Neural progenitor cell (in vitro differentiated cells): ENCODE measurements around the gene CEMIP2. TPM values are rescaled to one million over a fixed set of nuclear protein-coding genes. Genes with fewer than 3 reads are reported as not detected.
A peak's percentile ranks its signal among the peaks of the same experiment; 100 is the strongest.

Experiments used
- DNase-seq: peaks from one replicate; pipeline ENCODE4 v3.0.0-alpha.2; 2016; ENCODE audit warnings: low spot score
- H2AFZ ChIP-seq: fragments of 200-600 bp; sonication (generic); replicated peaks from 2 replicates; pipeline ENCODE4 v1.6.1; 2016; ENCODE audit warnings: antibody characterized with exemption
- H3F3A ChIP-seq: fragments of 200-600 bp; sonication (generic); 2 replicates; pipeline ENCODE4 v1.6.1; 2016; ENCODE audit warnings: antibody characterized with exemption, low read depth
- H3K27ac ChIP-seq: fragments of 200-600 bp; sonication (generic); 2 replicates; pipeline ENCODE4 v1.5.1; 2016; ENCODE audit warnings: mild to moderate bottlenecking
- H3K27me3 ChIP-seq: fragments of 200-600 bp; sonication (generic); 2 replicates; pipeline ENCODE4 v1.6.1; 2016; ENCODE audit warnings: mild to moderate bottlenecking, moderate library complexity
- H3K36me3 ChIP-seq: fragments of 200-600 bp; sonication (generic); 2 replicates; pipeline ENCODE4 v1.5.1; 2016
- H3K4me1 ChIP-seq: fragments of 200-600 bp; sonication (generic); 2 replicates; pipeline ENCODE4 v1.6.1; 2016; ENCODE audit warnings: mixed run types
- H3K4me2 ChIP-seq: fragments of 200-600 bp; sonication (generic); 2 replicates; pipeline ENCODE4 v1.6.1; 2016
- H3K4me3 ChIP-seq: fragments of 200-600 bp; sonication (generic); 2 replicates; pipeline ENCODE4 v1.5.1; 2016
- H3K79me2 ChIP-seq: fragments of 200-600 bp; sonication (generic); 2 replicates; pipeline ENCODE4 v1.6.1; 2016; ENCODE audit warnings: low read depth
- H3K9ac ChIP-seq: fragments of 200-600 bp; sonication (generic); 2 replicates; pipeline ENCODE4 v1.6.1; 2016
- H3K9me3 ChIP-seq: fragments of 200-600 bp; sonication (generic); 2 replicates; pipeline ENCODE4 v1.5.1; 2016; ENCODE audit warnings: low read depth
- H4K20me1 ChIP-seq: fragments of 200-600 bp; sonication (generic); 2 replicates; pipeline ENCODE4 v1.6.1; 2016; ENCODE audit warnings: low read depth
- H3K27ac Mint-ChIP-seq: 3 replicates; pipeline ENCODE4 v1.8.0; 2021; ENCODE audit warnings: mixed read lengths
- H3K27me3 Mint-ChIP-seq: 2 replicates; pipeline ENCODE4 v1.8.0; 2022; ENCODE audit warnings: low read depth, mild to moderate bottlenecking, inconsistent platforms, moderate library complexity, mixed read lengths; ENCODE audit not compliant: insufficient read depth
- H3K36me3 Mint-ChIP-seq: 3 replicates; pipeline ENCODE4 v1.8.0; 2021; ENCODE audit warnings: mixed read lengths
- H3K4me1 Mint-ChIP-seq: 3 replicates; pipeline ENCODE4 v1.8.0; 2021; ENCODE audit warnings: mixed read lengths
- H3K4me3 Mint-ChIP-seq: 3 replicates; pipeline ENCODE4 v1.8.0; 2021; ENCODE audit warnings: mild to moderate bottlenecking, moderate library complexity, mixed read lengths
- H3K9me3 Mint-ChIP-seq: 3 replicates; pipeline ENCODE4 v1.8.0; 2020; ENCODE audit warnings: mixed read lengths
- CTCF ChIP-seq: fragments of 200-600 bp; sonication (generic); IDR thresholded peaks from 2 replicates; pipeline ENCODE4 v1.5.1; 2017; ENCODE audit warnings: antibody characterized with exemption, mild to moderate bottlenecking
- EZH2 ChIP-seq: fragments of 200-600 bp; sonication (generic); IDR thresholded peaks from 2 replicates; pipeline ENCODE4 v1.6.1; 2017; ENCODE audit warnings: antibody characterized with exemption, mild to moderate bottlenecking, moderate library complexity
- EZH2phosphoT487 ChIP-seq: fragments of 200-600 bp; sonication (generic); IDR thresholded peaks from 2 replicates; pipeline ENCODE4 v1.6.1; 2017; ENCODE audit warnings: antibody characterized with exemption
- total RNA-seq: library from RNA; depleted of rRNA; stranded (reverse); fragments of >200 nt; gene quantifications from 2 replicates; pipeline ENCODE4 v1.2.3, GENCODE V29; 2015; ENCODE audit warnings: low replicate concordance

Gene CEMIP2
- total RNA-seq, 1 donor from 2014 or later = 218 TPM

- peak overlapping the region; percentile 96 for H3K4me2 ChIP-seq
- TF ChIP-seq EZH2phosphoT487 = no peak
- TF ChIP-seq EZH2 = no peak
- TF ChIP-seq CTCF = no peak
- H3K79me2 ChIP-seq = peaks cover 99% of the 10 kb centered on the region
- peaks cover 16% of the 10 kb centered on the region for H3K36me3 Mint-ChIP-seq
- H3K27me3 Mint-ChIP-seq = no peaks in the 10 kb centered on the region
- peak; percentile 75 for DNase-seq
- H3K27ac ChIP-seq = peak overlapping the region; percentile 94
- H3K36me3 ChIP-seq = peaks cover 10% of the 10 kb centered on the region
- peaks cover 87% of the 10 kb centered on the region for H3K4me1 ChIP-seq
- H3F3A ChIP-seq = peaks cover 81% of the 10 kb centered on the region
- no peaks in the 10 kb centered on the region for H3K9me3 ChIP-seq
- H4K20me1 ChIP-seq = peaks cover 85% of the 10 kb centered on the region
- no peak overlapping the region for H2AFZ ChIP-seq
- peak overlapping the region; percentile 65 for H3K4me3 Mint-ChIP-seq
- peaks cover 2% of the 10 kb centered on the region for H3K9me3 Mint-ChIP-seq
- H3K4me3 ChIP-seq = peak overlapping the region; percentile 37
- H3K4me1 Mint-ChIP-seq = peaks cover 71% of the 10 kb centered on the region
- no peak overlapping the region for H3K9ac ChIP-seq
- H3K27me3 ChIP-seq = no peaks in the 10 kb centered on the region
- H3K27ac Mint-ChIP-seq = peak overlapping the region; percentile 83
Measured at GRCh38 chr9:71754151-71754550, 14.2 kb downstream of the CEMIP2 start.

- peak overlapping the region; percentile 70 for H3K4me3 Mint-ChIP-seq
- Histone ChIP-seq H3K79me2 (peaks cover 99% of the 10 kb centered on the region), H3K27ac (peak overlapping the region; percentile 94), H3K4me1 (peaks cover 74% of the 10 kb centered on the region), H3K36me3 (peaks cover 20% of the 10 kb centered on the region), H3K27me3 (no peaks in the 10 kb centered on the region), H4K20me1 (peaks cover 85% of the 10 kb centered on the region), H3K9ac (no peak overlapping the region), H3K4me2 (peak overlapping the region; percentile 96), H3F3A (peaks cover 68% of the 10 kb centered on the region), H3K9me3 (no peaks in the 10 kb centered on the region), H2AFZ (no peak overlapping the region), H3K4me3 (peak overlapping the region; percentile 37)
- H3K36me3 Mint-ChIP-seq = peaks cover 25% of the 10 kb centered on the region
- peak overlapping the region; percentile 98 for H3K27ac Mint-ChIP-seq
- H3K4me1 Mint-ChIP-seq = peaks cover 59% of the 10 kb centered on the region
- TF ChIP-seq EZH2phosphoT487 (peak; percentile 77), EZH2 (no peak)
- no peaks in the 10 kb centered on the region for H3K27me3 Mint-ChIP-seq
- peak; percentile 89 for DNase-seq
- peaks cover 2% of the 10 kb centered on the region for H3K9me3 Mint-ChIP-seq
Measured at GRCh38 chr9:71752928-71753327, 15.4 kb downstream of the CEMIP2 start.

GRCh38 chr9:71752352-71752751, 16.0 kb downstream of the CEMIP2 start:
- H3K4me3 ChIP-seq = peak overlapping the region; percentile 37
- peak overlapping the region; percentile 96 for H3K4me2 ChIP-seq
- DNase-seq = peak; percentile 42
- no peaks in the 10 kb centered on the region for H3K27me3 ChIP-seq
- H3K4me1 ChIP-seq = peaks cover 69% of the 10 kb centered on the region
- H3F3A ChIP-seq = peaks cover 63% of the 10 kb centered on the region
- peaks cover 53% of the 10 kb centered on the region for H3K4me1 Mint-ChIP-seq
- no peak overlapping the region for H2AFZ ChIP-seq
- H3K36me3 ChIP-seq = peaks cover 20% of the 10 kb centered on the region
- peaks cover 99% of the 10 kb centered on the region for H3K79me2 ChIP-seq
- no peak overlapping the region for H3K4me3 Mint-ChIP-seq
- peak overlapping the region; percentile 98 for H3K27ac Mint-ChIP-seq
- H3K9ac ChIP-seq = no peak overlapping the region
- peaks cover 31% of the 10 kb centered on the region for H3K36me3 Mint-ChIP-seq
- peaks cover 85% of the 10 kb centered on the region for H4K20me1 ChIP-seq
- TF ChIP-seq EZH2 (no peak), EZH2phosphoT487 (no peak), CTCF (no peak)
- H3K9me3 Mint-ChIP-seq = peaks cover 2% of the 10 kb centered on the region
- H3K9me3 ChIP-seq = no peaks in the 10 kb centered on the region
- no peaks in the 10 kb centered on the region for H3K27me3 Mint-ChIP-seq
- H3K27ac ChIP-seq = peak overlapping the region; percentile 94

- Mint-ChIP-seq H3K36me3 (peaks cover 66% of the 10 kb centered on the region), H3K27me3 (peaks cover 3% of the 10 kb centered on the region), H3K27ac (no peak overlapping the region), H3K4me3 (no peak overlapping the region), H3K9me3 (peaks cover 2% of the 10 kb centered on the region), H3K4me1 (peaks cover 20% of the 10 kb centered on the region)
- Histone ChIP-seq H2AFZ (no peak overlapping the region), H3K27me3 (no peaks in the 10 kb centered on the region), H3K9ac (no peak overlapping the region), H3K9me3 (no peaks in the 10 kb centered on the region), H3K27ac (no peak overlapping the region), H3K4me2 (no peak overlapping the region), H3K4me1 (peaks cover 36% of the 10 kb centered on the region), H4K20me1 (peaks cover 89% of the 10 kb centered on the region), H3F3A (peaks cover 24% of the 10 kb centered on the region), H3K4me3 (no peak overlapping the region), H3K79me2 (peaks cover 99% of the 10 kb centered on the region), H3K36me3 (peaks cover 34% of the 10 kb centered on the region)
- DNase-seq = no peak
- no peak for TF ChIP-seq EZH2
- TF ChIP-seq CTCF = no peak
- TF ChIP-seq EZH2phosphoT487 = no peak
Measured at GRCh38 chr9:71748280-71748743, 20.0 kb downstream of the CEMIP2 start.
